HG03108 (cell line): ENCODE measurements around the gene FZD1.

Experiments used
- ATAC-seq: cut with Tn5 transposase; IDR thresholded peaks from one replicate; pipeline ENCODE4 v1.9.1; 2021; ENCODE audit warnings: moderate library complexity; ENCODE audit not compliant: unreplicated experiment

FZD1 gene

GRCh38 chr7:91264924-91265681 lies 870 bp downstream of the FZD1 start:
- peak; percentile 21 for ATAC-seq

GRCh38 chr7:91265693-91266066 lies 1.4 kb downstream of the FZD1 start:
- no peak for ATAC-seq

GRCh38 chr7:91266067-91266688 lies 1.9 kb downstream of the FZD1 start:
- no peak for ATAC-seq

GRCh38 chr7:91266689-91267090 lies 2.5 kb downstream of the FZD1 start:
- no peak for ATAC-seq

- no peak for ATAC-seq
These were observed 3.1 kb downstream of the FZD1 start for GRCh38 chr7:91267171-91267955.

- ATAC-seq, result no peak
These were observed 6.1 kb downstream of the FZD1 start for GRCh38 chr7:91270372-91270771.

- ATAC-seq, result peak; percentile 62
These were observed 12.7 kb downstream of the FZD1 start for GRCh38 chr7:91276909-91277308.

GRCh38 chr7:91280185-91280584 lies 16.0 kb downstream of the FZD1 start:
- no peak for ATAC-seq

GRCh38 chr7:91280604-91281003 lies 16.4 kb downstream of the FZD1 start:
- no peak for ATAC-seq

GRCh38 chr7:91285696-91286355 lies 21.6 kb downstream of the FZD1 start:
- ATAC-seq, result no peak

- ATAC-seq, result no peak
These were observed 22.2 kb downstream of the FZD1 start for GRCh38 chr7:91286432-91286831.

GRCh38 chr7:91287371-91288084 lies 23.3 kb downstream of the FZD1 start:
- ATAC-seq, result no peak

GRCh38 chr7:91288208-91288824 lies 24.1 kb downstream of the FZD1 start:
- ATAC-seq, result no peak

- no peak for ATAC-seq
These were observed 25.5 kb downstream of the FZD1 start for GRCh38 chr7:91289633-91290254.

GRCh38 chr7:91291302-91291701 lies 27.1 kb downstream of the FZD1 start:
- no peak for ATAC-seq

- no peak for ATAC-seq
These were observed 27.7 kb downstream of the FZD1 start for GRCh38 chr7:91291902-91292301.

- no peak for ATAC-seq
These were observed 28.3 kb downstream of the FZD1 start for GRCh38 chr7:91292506-91292905.

GRCh38 chr7:91293136-91293535 lies 28.9 kb downstream of the FZD1 start:
- no peak for ATAC-seq

GRCh38 chr7:91293840-91294239 lies 29.6 kb downstream of the FZD1 start:
- ATAC-seq, result no peak
